HG03354 (cell line): ENCODE measurements around the gene IMMT.

Experiments used
- ATAC-seq: cut with Tn5 transposase; IDR thresholded peaks from one replicate; pipeline ENCODE4 v1.9.1; 2021; ENCODE audit warnings: mild to moderate bottlenecking; ENCODE audit not compliant: unreplicated experiment, poor library complexity, severe bottlenecking

Gene IMMT

GRCh38 chr2:86097913-86098312 is 97.3 kb downstream of the IMMT start:
- ATAC-seq, result no peak

GRCh38 chr2:86097114-86097896 is 98.0 kb downstream of the IMMT start:
- ATAC-seq, result no peak

- ATAC-seq, result no peak
These were observed 101.0 kb downstream of the IMMT start for GRCh38 chr2:86094229-86094628.
